ENCODE measurements around the gene RPA3. TPM values are rescaled to one million over a fixed set of nuclear protein-coding genes. Genes with fewer than 3 reads are reported as not detected.

The RPA3 gene
- total RNA-seq, 1 donor from 2014 or later: 17.1 TPM

DNA sequence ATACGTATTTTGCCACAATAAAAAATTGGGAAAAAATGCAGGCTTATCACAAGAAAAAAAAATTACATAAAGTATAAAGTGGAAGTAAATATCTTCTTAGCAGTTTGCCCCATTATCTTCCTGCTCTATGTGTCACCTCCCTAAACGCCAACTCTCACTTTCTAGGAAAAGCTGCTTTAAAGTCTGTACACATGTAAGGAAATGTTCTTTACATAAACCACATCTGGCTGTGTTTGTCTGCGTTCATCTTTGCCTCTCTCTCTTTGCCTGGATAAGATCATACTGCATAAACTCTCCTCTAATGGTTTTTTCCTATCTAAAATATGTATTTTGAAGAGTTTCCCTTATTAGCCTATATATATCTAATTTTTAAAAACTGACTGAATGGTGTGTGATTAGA, 100.9 kb downstream of the RPA3 start:
- no peak for FAIRE-seq
- no peak for DNase-seq (ENCODE audit: low spot score in 2 of 2)

DNA sequence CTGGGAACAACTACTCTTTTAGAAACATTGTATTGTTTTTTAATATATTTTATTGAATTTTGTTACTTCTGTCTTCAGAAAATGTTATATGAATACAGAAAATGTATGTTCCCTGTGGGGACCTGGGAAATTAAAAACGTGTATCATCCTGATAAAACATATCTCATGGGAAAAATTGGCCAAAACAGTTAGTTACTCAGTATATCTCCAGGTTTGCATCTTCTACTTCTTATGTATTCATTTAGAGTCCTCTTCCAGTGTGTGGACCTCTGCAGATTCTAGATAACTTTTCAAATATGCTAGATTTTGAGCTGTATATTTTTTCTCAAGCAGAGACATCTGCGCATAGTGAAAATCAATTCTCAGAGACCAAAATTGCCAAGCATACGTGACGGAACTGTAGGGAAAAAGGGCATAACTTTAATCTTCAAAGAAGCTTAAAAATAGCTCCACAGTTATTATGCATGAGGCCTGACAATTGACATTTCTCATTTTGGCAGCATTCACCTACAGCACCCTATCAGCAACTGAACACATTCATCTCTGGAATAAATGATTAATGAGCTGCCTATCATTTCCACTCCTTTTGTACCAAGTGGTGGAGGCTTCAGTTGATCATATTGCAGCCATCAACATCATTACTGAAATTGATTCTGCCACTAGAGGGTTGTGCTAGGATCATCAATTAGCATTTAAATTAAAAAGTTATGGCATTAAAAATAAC, 104.2 kb downstream of the RPA3 start:
- FAIRE-seq: no peak

DNA sequence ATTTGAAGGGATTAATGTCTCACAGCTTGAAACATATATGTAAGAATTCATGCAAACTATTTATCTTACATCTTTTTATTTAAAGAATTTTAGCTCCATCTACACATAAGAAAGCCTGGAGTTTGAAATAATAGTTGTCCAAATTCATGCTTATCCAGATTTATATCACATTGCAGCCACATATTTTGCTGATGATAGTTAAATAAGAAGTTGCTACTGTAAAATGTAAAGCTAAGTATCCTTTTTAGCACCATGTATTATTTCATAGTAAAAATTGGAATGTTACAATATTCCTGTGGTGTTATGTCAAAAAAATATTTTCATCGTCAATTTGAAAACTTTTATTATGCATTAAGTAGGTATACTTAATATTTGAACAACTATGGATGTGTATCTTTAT, 105.2 kb downstream of the RPA3 start:
- DNase-seq (ENCODE audit: low spot score in 2 of 2): no peak
- FAIRE-seq: no peak

More for the DNA sequence above, 104.2 kb downstream of the RPA3 start:
- no peak for DNase-seq (ENCODE audit: low spot score in 2 of 2)

DNA sequence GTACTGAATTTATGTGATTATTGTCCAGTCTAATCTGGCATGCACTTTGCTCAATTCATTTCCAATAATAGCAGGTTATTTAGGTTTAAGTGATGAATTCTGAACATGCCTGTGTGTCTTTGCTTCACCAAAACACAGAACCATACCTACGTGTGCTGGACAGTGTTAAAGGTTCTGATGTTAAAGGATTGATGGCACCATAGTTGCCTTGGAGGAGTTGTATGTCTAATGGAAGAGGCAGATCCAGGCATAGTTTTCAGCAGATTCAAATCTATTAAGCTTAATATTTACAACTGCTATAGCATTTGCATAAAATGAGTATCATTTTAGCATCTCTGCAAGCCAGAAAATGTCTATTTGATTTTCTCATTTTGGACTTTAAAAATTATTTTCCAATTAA, 105.9 kb downstream of the RPA3 start:
- DNase-seq (ENCODE audit: low spot score in 2 of 2) (no peak), FAIRE-seq (no peak)

DNA sequence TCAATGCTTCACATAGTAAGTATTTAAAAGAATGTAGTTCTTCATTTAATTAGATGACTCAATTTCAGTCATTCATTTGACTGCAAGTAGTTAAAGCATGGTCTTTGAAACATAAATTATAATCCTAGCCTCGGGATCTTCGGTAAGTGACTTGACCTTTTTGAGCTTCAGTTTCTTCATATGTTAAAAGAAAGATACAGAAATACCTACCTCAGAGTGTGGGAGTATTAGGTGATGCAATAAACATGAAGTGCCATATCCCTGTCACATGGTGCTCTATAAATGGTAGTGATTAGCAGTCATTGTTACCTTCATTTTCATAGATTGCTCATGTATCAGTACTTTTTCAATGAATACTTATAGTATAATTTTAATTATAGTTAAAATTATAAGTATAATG, 109.1 kb downstream of the RPA3 start:
- peak; percentile 30 for FAIRE-seq
- no peak for DNase-seq (ENCODE audit: low spot score in 2 of 2)

DNA sequence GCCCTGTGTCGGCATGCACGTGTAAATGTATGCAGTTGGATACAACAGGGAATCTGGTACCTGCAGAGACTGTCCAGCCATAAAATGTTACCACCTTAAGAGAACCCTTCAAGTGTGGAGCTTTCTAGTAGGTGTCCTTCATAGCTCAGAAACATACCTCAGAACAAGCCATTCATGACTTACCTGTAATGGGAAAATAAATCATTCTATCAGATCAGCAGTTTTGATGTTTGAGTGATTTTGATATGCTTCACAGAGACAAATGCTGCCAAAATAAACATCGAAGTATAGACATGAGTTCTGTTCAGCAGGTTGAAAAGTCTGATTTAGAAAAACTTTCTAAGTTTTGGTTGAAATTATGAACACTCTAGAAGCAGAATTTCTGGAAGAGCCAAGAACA, 111.4 kb downstream of the RPA3 start:
- no peak for FAIRE-seq
- DNase-seq (ENCODE audit: low spot score in 2 of 2): no peak

DNA sequence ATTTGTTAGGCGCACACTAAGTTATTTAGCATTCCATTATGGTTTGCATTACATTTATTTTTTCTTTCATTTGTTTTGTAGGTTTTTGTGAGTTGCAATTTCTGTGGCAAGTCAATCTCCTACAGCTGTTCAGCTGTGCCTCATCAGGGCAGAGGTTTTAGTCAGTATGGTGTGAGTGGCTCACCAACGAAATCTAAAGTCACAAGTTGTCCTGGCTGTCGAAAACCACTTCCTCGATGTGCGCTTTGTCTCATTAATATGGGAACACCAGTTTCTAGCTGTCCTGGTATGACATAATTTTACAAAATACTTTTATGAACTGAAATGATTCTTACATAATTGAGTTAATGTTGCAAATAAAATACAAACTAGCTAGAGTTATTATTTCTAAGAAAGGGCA, 122.2 kb downstream of the RPA3 start:
- FAIRE-seq (no peak), DNase-seq (ENCODE audit: low spot score in 2 of 2) (no peak)

DNA sequence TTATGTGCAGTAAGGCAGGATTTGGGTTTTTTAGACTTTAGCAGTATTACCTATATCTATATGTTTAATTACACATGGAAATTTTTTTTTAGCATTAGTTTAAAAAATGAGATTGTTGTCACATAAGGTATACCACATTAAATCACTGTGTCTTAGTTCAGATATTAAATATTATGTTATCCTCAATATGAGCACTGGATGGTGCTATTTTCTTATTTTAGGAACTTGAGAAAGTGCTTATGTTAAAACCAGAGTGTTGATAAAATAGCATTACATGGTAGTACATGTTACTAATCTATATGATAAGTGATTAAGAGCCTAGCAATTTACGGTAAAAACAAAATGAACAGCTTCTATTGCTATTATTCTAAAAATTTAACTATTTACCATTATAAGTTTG, 123.0 kb downstream of the RPA3 start:
- FAIRE-seq: peak; percentile 74
- peak in 1 of 2 donors; percentile 16 for DNase-seq (ENCODE audit: low spot score in 2 of 2)

Other genes starting within 250 kb of the RPA3 start
- gene COL28A1, start 182.7 kb downstream of the RPA3 start, total RNA-seq: 0.82 TPM
- 72.2 TPM for gene MIOS, start 151.7 kb downstream of the RPA3 start, total RNA-seq
- 7.3 TPM for gene UMAD1, start 77.9 kb downstream of the RPA3 start, total RNA-seq

Data from frontal cortex (tissue), 4 donors.